HG03442 (cell line): ENCODE data around the gene APEH.
"Not testable (repeated sequence)": the region's sequence is repeated elsewhere in the genome, so short reads cannot be mapped to it uniquely, and the experiment has no call there.

Source experiments
- ATAC-seq: cut with Tn5 transposase; IDR thresholded peaks from one replicate; pipeline ENCODE4 v1.9.1; 2021; ENCODE audit warnings: mild to moderate bottlenecking, moderate library complexity; ENCODE audit not compliant: unreplicated experiment

Gene APEH

GRCh38 chr3:49689046-49689907 is 15.1 kb downstream of the APEH start, which contains the start of the genes MST1 and RNF123:
MST1 (minus strand) TSS chr3:49689474; CDS start chr3:49688691, 783 bp downstream.
RNF123 (plus strand) TSS chr3:49689557; CDS start chr3:49691166, 1,609 bp downstream.
- peak; percentile 65 for ATAC-seq

DNA sequence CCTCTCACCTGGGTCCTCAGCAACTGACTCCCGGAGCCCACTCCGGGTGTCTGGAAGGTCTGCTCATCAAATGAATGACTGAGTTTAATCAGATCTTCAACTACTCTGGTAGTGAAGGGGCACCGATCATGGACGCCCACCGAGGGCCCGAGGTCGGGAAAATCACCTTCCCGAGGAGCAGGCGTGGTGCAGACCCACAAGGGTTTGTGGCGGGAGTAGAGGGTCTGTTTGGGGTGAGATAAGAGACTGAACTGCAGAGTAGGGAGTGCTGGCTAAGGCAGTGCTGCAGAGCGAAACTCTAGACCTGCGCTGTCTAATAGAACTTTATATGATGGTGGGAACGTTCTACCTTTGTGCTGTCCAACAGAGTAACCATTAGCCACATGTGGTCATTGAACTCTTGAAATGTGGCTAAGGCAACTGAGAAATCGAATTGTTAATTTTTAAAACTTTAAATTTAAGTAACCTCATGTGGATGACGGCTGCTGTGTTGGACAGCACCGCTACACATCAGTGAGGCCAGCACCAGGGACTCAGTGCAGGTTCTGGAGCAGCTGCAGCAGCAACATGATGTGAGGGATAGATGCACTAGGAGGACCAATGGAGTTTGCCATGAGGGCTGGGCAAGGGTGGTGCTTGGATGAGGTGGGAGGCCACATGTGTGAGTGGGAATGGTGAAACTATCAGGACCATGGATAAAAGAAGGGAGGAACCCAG is 15.9 kb downstream of the APEH start:
- ATAC-seq: peak; percentile 5

GRCh38 chr3:49690856-49691255 is 16.7 kb downstream of the APEH start:
- not testable (repeated sequence) for ATAC-seq

DNA sequence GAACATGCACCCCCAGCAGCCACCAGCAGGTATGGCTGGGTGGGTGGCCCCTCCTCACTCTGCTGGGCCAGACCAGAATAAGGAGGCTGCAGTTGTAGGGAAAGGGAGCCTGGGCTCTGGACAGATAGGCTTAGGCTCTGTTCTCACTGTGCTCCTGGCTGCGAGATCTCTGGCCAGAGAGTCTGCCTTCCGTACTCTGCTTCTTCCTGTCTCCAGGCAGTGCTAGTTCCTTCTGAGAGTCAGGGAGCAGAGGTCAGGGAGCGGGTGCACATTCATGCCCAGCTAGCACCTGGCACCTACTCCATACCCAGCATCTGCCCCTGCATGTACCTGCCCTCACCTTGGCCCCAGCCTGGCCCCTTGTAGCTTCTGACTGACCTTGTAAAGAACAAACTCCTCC is 17.3 kb downstream of the APEH start:
- ATAC-seq: not testable (repeated sequence)

DNA sequence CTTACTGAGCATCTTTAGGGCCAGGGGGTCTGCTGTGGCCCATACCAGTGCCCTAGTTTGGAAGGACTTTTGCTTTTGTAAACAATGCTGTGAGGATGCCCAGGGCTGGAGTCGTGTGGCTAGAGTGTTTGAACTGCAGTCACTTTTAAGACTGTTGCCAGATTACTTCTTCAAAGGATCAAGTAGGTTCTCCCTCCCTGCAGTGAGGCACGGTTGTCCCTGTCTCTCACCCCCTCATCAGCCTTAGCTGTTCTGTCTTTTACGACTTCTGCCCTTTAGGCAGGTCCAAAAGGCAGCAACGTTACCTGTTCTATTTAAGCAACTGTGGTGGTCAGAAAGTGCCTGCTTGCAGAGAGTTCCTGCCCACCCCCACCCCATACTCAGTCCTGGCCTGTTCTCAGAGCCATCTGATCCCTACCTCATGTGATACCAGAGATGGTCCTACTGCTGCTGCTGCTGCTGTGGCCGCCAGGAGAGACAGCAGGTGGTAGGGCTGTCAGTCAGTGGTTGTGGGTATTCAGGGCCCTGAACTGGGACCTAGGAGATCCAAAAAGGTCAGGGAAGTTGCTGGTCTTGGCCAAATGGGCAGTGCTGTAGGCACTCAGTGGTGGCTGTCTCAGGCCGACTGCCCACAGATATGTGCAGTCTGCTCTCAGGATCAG is 20.4 kb downstream of the APEH start:
- ATAC-seq: not testable (repeated sequence)

DNA sequence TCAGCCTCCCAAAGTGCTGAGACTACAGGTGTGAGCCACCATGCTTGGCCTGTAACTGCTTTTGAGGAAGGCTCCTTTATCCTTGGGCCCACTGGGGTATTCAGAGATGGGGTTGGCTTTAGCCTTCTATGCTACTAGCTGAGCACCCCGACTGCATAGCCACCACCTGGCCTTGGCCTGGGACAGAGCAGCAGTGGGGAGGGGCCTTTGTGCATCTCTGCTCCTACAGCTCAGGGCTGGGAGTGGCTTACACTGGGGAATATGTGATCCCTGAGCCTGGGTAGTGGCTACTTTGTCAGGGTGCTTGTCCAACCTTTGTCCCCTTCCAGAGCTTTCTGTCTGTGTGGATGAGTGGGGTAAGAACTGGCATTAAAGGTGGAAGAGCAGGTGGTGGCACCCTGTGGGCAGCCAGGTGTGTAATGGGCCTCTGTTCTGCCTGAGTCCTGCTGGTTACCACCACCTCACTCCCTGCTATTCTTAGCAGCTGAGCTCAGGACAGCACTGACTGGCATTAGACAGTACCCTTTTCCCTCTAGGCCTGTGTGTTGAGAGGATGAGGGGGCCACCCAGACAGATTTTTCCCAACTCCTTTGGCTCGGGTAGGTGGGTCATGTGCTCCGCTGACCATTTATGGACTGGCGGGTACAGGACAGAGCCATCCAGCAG is 21.3 kb downstream of the APEH start:
- ATAC-seq: not testable (repeated sequence)

DNA sequence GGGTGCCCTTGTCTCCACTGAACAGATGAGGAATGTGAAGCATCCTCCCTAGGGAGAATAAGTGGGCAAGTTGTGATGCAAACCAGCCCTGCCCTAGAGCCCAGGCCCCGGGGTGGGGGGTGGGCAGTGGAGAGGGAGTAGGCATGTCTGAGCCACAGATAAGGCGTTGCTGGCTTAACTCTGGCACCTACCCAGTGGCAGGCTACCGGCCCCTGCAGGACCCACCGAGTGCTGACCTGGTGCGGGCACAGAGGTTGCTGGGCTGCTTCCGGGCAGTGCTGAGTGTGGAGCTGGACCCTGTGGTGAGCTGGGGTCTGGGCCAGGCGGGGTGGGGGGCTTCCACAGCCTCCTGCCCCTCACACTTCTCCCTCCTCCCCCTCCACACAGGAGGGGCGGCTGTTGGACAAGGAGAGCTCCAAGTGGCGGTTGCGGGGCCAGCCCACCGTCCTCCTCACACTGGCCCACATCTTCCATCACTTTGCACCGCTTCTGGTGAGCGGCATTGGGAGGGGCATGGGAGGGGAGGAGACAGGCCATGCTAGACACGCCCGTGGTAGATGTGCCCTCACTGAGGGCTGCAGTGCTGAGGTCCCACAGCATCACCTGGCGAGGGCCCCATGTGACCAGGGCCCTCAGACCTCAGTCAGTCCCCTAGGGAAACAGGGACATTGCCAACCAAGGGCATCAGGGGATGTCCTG is 25.3 kb downstream of the APEH start:
- no peak for ATAC-seq

DNA sequence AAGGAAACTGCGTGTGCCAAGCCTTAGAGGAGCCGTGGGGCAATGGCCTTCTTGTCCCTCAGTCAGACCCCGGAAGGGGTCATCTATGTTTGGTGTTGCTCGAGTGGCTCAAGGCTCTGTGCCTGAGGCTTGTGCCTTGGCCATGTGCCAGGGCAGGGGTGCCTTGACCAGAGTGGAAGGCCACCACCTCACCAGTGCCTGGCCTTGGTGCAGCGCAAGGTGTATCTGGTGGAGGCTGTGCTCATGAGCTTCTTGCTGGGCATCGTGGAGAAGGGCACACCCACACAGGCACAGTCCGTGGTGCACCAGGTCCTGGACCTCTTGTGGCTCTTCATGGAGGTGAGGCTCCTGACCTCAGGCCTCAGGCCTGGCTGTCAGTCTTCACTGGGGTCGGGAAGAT is 25.9 kb downstream of the APEH start:
- ATAC-seq: no peak

DNA sequence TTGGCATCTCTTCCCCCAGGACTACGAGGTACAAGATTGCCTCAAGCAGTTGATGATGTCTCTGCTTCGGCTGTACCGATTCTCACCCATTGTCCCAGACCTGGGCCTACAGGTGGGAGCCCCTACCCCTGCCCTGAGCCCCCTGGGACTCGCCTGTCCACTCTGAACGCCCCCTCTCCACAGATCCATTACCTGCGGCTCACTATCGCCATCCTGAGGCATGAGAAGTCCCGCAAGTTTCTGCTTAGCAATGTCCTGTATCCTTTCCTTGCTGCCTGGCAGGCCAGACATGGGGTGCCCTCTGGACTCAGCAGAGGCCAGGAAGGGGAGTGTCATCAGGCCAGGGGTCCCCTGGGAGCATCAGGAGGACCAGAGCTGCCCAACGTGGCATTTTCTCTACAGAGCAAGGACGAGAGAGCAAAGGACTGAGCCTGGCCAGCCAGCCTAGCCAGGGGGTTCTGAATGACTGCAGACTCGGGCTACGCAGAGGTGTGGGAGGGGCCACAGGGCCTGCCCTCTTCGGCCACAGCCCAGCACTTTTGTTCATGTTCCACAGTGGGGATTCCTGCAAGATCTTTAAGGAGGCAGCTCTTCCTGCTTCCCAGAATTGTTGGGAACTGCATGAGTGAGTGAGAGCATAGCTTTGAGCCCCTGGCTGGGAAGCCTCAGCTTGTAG is 26.4 kb downstream of the APEH start:
- ATAC-seq: no peak

DNA sequence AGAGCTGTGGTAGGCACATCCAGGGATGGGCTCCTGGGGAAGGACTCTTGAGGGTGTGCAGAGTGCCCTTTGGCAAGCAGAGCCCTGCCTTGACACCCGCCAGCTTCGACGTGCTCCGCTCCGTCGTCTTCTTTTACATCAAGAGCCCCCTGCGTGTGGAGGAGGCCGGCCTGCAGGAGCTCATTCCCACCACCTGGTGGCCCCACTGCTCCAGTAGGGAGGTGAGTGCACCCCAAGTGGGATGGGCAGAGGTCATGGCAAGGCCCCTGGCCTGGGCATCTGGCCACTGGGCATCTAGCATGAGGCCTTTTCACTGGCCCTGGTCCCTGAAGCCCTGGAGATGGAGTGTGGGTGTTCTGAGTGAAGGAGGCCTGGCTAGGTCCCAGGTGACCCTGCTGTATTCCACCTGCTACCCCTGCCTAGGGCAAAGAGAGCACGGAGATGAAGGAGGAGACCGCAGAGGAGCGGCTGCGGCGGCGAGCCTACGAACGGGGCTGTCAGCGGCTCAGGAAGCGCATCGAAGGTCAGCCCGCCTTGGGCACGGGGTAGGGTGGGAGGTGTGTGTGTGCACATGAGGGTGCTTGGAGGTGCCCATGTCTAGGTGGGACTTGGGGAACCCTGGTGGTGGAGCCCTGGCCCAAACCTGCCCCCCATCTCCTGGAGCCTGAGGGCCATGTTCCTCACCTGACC is 27.4 kb downstream of the APEH start:
- no peak for ATAC-seq

DNA sequence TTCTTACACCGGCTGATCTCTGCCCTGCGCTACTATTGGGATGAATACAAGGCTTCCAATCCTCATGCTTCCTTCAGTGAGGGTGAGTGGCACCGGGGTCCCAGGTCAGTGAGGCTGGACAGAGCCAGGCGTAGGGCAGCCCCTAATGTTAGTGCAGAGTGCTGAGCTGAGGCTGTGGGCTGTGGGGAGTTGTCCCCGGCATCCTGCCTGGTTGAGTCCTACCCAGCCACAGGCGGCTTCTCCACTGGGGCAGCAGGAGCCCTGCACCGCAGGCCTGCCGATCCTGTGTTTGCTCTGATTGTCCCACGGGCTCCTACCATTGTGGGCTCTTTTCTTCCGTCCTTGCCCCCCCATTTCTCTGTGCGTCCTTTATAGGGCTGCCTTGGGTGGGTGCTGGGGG is 28.5 kb downstream of the APEH start:
- no peak for ATAC-seq

DNA sequence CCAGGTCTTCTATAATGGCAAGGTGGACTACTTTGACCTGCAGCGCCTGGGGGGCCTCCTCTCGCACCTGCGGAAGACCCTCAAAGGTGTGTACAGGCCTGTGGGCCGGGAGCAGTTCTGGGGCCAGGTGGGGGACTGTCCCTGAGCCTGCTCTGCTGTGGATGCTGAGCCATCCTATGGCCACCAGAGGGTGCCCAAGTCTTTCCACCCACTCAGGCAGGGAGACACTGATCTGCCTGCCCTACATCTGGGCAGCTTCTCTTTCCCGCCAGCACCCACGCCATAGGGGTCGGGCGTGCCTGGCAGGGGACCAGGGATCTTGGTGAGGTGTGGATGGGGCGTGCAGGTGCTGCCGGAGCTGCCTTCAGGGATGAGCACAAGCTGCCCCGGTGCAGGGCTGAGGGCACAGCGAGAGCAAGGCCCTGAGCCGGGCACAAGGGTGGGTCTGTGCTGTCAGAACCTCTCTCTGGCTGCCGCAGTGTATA is 29.3 kb downstream of the APEH start:
- ATAC-seq: peak; percentile 54

GRCh38 chr3:49703956-49704355 is 29.8 kb downstream of the APEH start:
- no peak for ATAC-seq

DNA sequence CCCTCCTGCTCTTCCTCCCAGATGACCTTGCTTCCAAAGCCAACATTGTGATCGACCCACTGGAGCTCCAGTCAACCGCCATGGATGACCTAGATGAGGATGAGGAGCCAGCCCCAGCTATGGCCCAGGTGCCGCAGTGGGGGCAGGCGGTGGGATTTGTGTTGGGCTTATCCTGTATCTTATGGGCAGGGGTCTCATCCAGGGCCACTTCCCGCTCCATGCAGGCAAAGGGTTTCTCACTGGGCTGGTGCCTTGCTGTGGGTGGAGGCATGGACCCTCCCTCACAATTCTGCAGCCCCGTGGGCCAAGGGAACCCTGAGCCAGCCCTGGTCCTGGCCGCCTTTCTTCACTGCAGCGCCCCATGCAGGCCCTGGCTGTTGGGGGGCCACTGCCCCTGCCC is 30.5 kb downstream of the APEH start:
- no peak for ATAC-seq

GRCh38 chr3:49705390-49705960 is 31.3 kb downstream of the APEH start:
- no peak for ATAC-seq

DNA sequence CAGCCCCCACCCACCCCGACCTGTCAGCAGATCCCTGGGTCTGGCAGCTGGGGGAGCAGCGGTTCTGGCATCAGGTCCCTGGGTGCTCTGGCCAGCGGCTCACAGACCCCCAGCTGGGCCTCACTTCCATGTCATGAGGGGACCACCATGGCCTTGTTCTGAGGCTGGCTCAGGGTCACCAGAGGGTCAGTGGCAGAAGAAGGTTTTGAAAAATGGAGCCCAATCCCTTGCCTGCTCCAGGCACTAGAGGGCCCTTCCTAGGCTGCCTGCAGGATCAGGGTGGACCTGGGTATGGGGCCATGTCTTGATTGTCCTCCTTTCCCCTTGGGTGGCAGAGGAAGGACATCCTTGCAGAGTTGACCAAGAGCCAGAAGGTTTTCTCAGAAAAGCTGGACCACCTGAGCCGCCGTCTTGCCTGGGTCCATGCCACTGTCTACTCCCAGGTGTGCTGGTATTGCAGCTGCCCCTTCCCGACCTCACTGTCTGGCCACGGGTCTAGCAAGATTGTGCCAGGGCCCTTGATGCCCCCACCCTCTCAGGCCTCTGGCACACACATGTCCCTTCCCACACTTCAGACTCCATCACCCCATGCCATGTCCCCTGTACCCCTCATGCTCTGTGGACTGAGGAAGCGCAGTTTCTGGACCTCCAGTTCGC is 32.4 kb downstream of the APEH start:
- no peak for ATAC-seq

- no peak for ATAC-seq
Observed at GRCh38 chr3:49707113-49707480, 32.9 kb downstream of the APEH start.

DNA sequence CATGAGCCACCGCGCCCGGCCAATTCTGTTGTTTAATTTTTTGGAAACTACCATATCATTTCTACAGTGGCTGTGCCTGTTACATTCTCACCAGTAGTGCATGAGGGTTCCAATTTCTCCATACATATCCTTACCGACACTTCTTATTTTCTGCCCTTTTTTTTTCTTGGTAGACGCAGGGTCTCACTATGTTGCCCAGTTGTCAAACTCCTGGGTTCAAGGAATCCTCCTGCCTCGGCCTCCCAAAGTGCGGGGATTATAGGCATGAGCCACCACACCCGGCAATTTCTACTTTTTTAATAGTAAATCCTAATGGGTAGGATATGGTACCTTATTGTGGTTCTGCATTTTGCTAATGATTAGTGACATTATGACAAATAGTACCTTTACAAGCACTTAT is 35.7 kb downstream of the APEH start:
- ATAC-seq: no peak
